ENCODE data around the gene PPM1M.

PPM1M gene

GRCh38 chr3:52243791-52244628 lies 1.5 kb upstream of the PPM1M start:
- in situ Hi-C loops (cut with MboI; ENCODE audit: low sequenced_read_pairs), result no loop called here

DNA sequence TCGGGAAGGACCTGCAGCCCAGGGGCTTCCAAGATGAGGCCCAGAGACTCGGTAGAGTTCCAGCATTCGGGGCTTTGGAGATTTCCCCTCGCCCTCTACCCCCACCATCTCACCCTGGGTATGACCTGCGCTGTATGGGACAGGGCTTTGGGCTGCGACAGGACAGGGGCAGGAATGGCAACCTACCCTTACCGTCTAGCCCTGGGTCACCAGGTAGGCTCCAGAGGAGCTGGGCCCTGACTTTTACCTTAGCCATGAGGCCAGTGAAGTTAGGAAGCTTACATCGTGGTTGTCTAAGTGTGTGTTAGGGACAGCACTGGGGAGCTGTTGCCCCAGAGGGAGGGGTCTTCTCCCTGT lies 683 bp downstream of the PPM1M start:
- in situ Hi-C loops (cut with MboI; ENCODE audit: low sequenced_read_pairs), result no loop called here

DNA sequence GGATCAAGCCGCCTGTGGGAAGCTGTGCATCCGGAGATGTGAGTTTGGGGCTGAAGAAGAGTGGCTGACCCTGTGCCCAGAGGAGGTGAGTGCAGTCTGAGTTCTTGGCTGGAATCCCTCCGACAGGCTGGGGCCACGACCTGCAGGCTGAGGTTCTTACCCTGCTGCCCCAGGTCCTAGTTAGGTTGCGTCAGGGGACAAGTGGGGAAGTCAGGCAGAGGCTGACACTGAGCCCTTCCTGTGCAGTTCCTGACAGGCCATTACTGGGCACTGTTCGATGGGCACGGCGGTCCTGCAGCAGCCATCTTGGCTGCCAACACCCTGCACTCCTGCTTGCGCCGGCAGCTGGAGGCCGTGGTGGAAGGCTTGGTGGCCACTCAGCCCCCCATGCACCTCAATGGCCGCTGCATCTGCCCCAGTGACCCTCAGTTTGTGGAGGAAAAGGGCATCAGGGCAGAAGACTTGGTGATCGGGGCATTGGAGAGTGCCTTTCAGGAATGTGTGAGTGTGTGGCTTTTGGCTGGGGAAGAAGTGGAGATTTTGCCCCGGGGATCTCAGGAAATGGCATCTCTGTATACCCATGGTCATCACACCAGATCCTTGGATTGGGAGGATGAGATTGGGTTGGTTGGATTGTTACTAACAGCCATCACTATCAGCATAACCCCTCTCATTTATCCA lies 1.3 kb downstream of the PPM1M start:
- in situ Hi-C loops (cut with MboI; ENCODE audit: low sequenced_read_pairs), result no loop called here

DNA sequence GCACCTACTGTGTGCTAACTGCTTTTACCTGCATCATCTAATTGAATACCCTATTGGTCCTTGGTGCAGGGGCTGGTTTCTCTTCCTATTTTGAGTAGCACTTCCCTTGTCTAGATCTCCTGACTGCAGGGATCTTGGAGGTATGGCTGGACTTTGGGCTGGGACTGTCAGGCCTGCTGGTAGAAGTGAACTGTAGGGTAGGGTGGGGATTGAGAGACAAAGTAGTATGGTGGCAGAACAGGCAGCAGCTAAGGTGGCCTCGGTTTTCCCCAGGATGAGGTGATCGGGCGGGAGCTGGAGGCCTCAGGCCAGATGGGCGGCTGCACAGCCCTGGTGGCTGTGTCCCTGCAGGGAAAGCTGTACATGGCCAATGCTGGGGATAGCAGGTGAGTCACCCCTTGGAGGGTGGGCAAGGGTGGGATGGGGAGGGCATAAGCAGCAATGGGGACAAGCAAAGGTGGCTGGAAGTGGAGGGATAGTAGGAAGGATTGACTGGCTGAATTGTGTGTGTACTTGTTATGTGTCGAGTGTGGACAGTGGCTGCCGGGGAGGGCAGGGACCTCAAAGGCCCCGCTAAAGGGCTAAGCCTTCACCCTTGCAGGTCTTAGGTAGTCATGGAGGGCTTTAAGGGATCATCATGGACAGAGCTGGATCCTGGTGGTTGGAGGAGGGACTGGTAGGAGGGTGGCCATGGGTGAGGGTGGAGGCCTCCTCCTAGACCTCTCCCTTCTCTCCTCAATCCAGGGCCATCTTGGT lies 2.0 kb downstream of the PPM1M start:
- in situ Hi-C loops (cut with MboI; ENCODE audit: low sequenced_read_pairs), result no loop called here

GRCh38 chr3:52248165-52248541 lies 2.6 kb downstream of the PPM1M start:
- in situ Hi-C loops (cut with MboI; ENCODE audit: low sequenced_read_pairs), result no loop called here

DNA sequence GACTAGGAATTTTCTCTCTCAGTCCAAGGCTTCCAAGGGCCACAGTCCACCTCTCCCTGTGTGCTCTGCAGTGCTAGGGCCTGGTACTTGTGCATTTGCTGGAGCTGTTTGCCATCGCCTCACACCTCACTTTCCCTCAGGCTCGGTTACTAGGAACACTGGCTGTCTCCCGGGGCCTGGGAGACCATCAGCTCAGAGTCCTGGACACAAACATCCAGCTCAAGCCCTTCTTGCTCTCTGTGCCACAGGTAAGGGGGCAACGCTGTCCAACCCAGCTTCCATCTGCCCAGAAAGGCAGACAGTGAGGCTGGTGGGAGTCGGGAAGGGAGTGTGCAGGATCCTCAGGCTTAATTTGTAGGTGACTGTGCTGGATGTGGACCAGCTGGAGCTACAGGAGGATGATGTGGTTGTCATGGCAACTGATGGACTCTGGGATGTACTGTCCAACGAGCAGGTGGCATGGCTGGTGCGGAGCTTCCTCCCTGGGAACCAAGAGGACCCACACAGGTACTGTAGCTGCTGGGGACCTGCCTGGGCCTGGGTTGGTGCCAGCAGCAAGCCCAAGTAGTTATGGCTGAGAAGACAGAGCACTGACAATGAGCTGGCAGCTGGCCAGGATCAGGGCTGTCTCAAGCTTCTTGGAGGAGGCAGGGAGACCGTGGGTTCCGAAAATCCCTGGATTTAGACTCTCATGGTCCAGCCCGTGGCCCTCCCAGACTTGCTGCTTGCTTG lies 3.4 kb downstream of the PPM1M start:
- in situ Hi-C loops (cut with MboI; ENCODE audit: low sequenced_read_pairs), result no loop called here

DNA sequence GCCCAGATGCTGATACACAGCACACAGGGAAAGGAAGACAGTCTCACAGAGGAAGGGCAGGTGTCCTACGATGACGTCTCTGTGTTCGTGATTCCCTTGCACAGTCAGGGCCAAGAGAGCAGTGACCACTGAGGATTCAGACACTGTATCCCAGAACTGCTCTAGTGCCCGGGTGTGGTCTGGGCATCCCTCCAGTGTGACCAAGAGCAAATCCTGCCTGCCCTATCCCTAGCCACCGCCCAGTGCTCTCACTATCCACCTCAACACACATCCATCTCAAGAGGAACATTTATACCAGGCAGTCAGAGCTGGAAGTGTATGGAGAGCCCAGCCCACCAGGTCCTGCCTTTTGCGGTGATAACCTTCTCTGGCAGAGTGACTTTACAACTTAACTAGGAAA lies 4.1 kb downstream of the PPM1M start:
- in situ Hi-C loops (cut with MboI; ENCODE audit: low sequenced_read_pairs), result no loop called here

- in situ Hi-C loops (cut with MboI; ENCODE audit: low sequenced_read_pairs), result no loop called here
These were observed 4.6 kb downstream of the PPM1M start for GRCh38 chr3:52250122-52250521.

DNA sequence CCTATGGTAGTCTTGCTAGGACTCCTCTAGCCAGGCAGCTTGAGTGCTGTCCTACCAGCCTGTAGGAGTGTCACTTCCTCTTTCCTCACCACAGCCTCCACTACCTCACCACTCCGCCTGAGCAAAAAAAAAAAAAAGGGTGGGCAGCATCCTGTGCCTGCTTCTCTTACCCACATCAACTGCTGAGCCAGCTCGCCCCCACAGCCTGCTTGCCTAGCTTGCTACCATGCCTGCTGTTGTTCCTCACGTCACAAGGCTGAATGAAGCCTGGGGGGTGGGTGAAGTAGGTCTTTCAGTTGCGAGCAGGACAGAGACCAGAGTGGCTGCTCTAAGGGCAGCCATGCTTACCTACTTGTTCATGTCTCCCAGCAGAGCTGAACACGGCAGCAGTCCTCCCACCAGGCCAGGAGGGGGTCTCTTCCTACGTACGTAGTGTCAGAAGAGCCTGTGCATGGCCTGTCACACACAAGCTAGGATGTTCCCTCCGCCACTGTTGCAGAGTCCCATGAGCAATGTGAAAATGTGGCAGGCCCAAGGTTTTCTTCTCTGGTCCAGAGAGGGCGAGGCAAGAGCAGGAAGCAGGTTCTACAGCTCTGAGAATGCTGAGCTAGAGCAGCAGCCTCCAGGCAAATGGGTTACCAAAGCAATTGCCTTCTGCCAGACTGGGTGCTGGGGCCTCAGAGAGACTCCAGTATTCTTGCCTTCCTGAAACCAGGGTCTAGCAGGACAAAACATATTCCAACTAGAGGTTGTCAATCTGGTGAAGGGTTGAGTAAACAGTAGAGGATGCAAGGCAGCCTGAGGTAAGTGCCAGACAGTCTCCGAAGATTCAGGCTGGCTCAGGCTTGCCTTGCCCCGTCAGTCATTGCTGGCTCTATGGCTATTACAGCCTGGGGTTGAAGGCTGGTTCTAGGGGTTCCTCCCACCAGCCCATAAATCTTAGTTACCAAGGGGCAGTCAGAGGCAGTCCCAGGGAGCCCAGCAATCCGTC lies 8.1 kb downstream of the PPM1M start:
- in situ Hi-C loops (cut with MboI; ENCODE audit: low sequenced_read_pairs), result no loop called here

DNA sequence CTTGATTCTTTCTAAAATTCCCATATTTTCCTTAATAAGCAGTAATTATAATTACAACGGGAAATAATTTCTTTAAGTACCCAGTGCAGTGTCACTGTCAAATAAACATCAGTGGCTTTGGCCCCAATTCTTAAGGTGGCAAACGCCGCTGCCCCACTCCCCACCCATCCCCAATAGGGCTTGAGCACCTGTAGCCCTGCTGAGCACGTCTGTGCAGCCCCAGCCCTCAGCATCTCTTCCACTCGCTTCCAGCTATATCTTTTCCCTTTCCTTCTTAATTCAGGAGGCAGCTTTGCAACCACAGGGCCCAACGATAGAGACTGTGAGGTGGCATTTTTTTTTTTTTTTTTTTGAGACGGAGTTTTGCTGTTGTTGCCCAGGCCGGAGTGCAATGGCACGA lies 9.0 kb downstream of the PPM1M start:
- in situ Hi-C loops (cut with MboI; ENCODE audit: low sequenced_read_pairs), result no loop called here

- in situ Hi-C loops (cut with MboI; ENCODE audit: low sequenced_read_pairs), result no loop called here
These were observed 10.6 kb downstream of the PPM1M start for GRCh38 chr3:52256159-52256558.

- in situ Hi-C loops (cut with MboI; ENCODE audit: low sequenced_read_pairs), result no loop called here
These were observed 11.1 kb downstream of the PPM1M start for GRCh38 chr3:52256622-52257021.

- in situ Hi-C loops (cut with MboI; ENCODE audit: low sequenced_read_pairs), result no loop called here
These were observed 12.4 kb downstream of the PPM1M start for GRCh38 chr3:52257911-52258310.

GRCh38 chr3:52259035-52259434 lies 13.5 kb downstream of the PPM1M start:
- in situ Hi-C loops (cut with MboI; ENCODE audit: low sequenced_read_pairs), result no loop called here

- in situ Hi-C loops (cut with MboI; ENCODE audit: low sequenced_read_pairs), result no loop called here
These were observed 13.9 kb downstream of the PPM1M start for GRCh38 chr3:52259448-52259847.

DNA sequence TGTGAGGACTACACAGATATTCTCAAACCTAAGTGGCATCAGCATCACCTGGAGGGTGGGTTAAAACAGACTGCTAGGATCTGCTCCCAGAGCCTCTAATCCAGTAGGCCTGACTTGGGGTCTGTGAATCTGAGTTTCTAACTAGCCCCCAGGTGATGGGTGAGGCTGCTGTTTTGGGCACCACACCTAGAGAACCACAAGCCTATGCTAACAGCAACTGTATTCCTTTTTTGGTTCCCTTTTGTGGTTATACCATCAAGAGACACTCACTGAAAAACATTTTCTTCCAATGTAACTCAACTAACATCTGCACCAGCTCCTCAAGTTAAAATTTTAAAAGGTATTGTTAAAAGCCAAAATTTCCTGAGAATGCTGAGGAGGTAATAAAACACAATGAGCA lies 16.9 kb downstream of the PPM1M start:
- in situ Hi-C loops (cut with MboI; ENCODE audit: low sequenced_read_pairs), result no loop called here

GRCh38 chr3:52265387-52265786 lies 19.8 kb downstream of the PPM1M start:
- in situ Hi-C loops (cut with MboI; ENCODE audit: low sequenced_read_pairs), result no loop called here

- in situ Hi-C loops (cut with MboI; ENCODE audit: low sequenced_read_pairs), result no loop called here
These were observed 22.5 kb downstream of the PPM1M start for GRCh38 chr3:52268036-52268435.

GRCh38 chr3:52269776-52270175 lies 24.2 kb downstream of the PPM1M start:
- in situ Hi-C loops (cut with MboI; ENCODE audit: low sequenced_read_pairs), result no loop called here

DNA sequence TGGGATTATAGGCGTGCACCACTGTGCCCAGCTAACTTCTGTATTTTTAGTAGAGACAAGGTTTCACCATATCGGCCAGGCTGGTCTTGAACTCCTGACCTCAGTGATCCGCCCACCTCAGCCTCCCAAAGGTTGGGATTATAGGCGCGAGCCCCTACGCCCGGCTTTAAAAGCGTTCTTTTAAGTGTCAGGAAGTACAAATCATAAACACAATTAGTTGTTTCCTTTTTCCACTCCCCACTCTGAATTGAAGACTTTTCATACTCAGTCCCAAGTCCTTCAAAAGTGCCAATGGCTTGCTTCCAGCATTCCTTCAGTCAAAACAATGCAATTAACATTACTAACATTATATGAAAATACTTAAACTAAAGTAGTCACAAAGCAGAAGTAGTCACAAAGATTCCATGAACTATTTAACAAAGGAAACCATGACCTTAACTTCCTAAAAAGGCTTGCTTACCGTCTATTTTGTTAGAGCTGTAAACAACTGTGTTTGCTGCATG lies 24.7 kb downstream of the PPM1M start:
- in situ Hi-C loops (cut with MboI; ENCODE audit: low sequenced_read_pairs), result no loop called here

Data from HL-60/S4 treated with phorbol 12-myristate 13-acetate at 8.2 ng/mL for 4 days and 3 days (cell line).